ENCODE data around the gene DPP6.
"Not testable (repeated sequence)": the region's sequence is repeated elsewhere in the genome, so short reads cannot be mapped to it uniquely, and the experiment has no call there.

Gene DPP6

GRCh38 chr7:154051006-154051642 is 1.1 kb upstream of the DPP6 start:
- H3K4me2 ChIP-seq (ENCODE audit: low read length); H3K4me1 ChIP-seq; H3K79me2 ChIP-seq; H3K9me3 ChIP-seq (ENCODE audit: control insufficient read depth, low read length); H3K36me3 ChIP-seq (ENCODE audit: control insufficient read depth, insufficient read depth, low read length); H3K9ac ChIP-seq; H3K4me3 ChIP-seq (ENCODE audit: low read depth, low read length); H3K27me3 ChIP-seq (ENCODE audit: control insufficient read depth, insufficient read depth, low read length): not testable (repeated sequence)
- Histone ChIP-seq H2AFZ (peak overlapping the region; percentile 68), H3K27ac (peak overlapping the region; percentile 85)

- H3K36me3 ChIP-seq (ENCODE audit: control insufficient read depth, insufficient read depth, low read length); H3K4me1 ChIP-seq; H3K79me2 ChIP-seq; H3K9me3 ChIP-seq (ENCODE audit: control insufficient read depth, low read length); H3K4me2 ChIP-seq (ENCODE audit: low read length); H3K4me3 ChIP-seq (ENCODE audit: low read depth, low read length); H3K9ac ChIP-seq; H3K27me3 ChIP-seq (ENCODE audit: control insufficient read depth, insufficient read depth, low read length): not testable (repeated sequence)
- Histone ChIP-seq H2AFZ (peak overlapping the region; percentile 91), H3K27ac (peak overlapping the region; percentile 85)
These were observed 493 bp downstream of the DPP6 start for GRCh38 chr7:154052530-154053252.

- H3K9ac ChIP-seq; H3K4me1 ChIP-seq; H3K27me3 ChIP-seq (ENCODE audit: control insufficient read depth, insufficient read depth, low read length); H3K36me3 ChIP-seq (ENCODE audit: control insufficient read depth, insufficient read depth, low read length); H3K4me2 ChIP-seq (ENCODE audit: low read length); H3K4me3 ChIP-seq (ENCODE audit: low read depth, low read length); H3K79me2 ChIP-seq; H3K27ac ChIP-seq; H3K9me3 ChIP-seq (ENCODE audit: control insufficient read depth, low read length): not testable (repeated sequence)
- H2AFZ ChIP-seq, result peak overlapping the region; percentile 62
These were observed 1.5 kb downstream of the DPP6 start for GRCh38 chr7:154053466-154054312.

- not testable (repeated sequence) for H3K9ac ChIP-seq; H3K4me1 ChIP-seq; H3K79me2 ChIP-seq; H3K36me3 ChIP-seq (ENCODE audit: control insufficient read depth, insufficient read depth, low read length); H3K27ac ChIP-seq; H3K4me3 ChIP-seq (ENCODE audit: low read depth, low read length); H3K9me3 ChIP-seq (ENCODE audit: control insufficient read depth, low read length); H2AFZ ChIP-seq; H3K27me3 ChIP-seq (ENCODE audit: control insufficient read depth, insufficient read depth, low read length); H3K4me2 ChIP-seq (ENCODE audit: low read length)
- TF ChIP-seq CTCF (IDR thresholded peaks at IDR 0.05), result peak; percentile 20
These were observed 2.5 kb downstream of the DPP6 start for GRCh38 chr7:154054664-154055063.

GRCh38 chr7:154055491-154056106 is 3.4 kb downstream of the DPP6 start:
- H3K4me3 ChIP-seq (ENCODE audit: low read depth, low read length); H2AFZ ChIP-seq; H3K79me2 ChIP-seq; H3K36me3 ChIP-seq (ENCODE audit: control insufficient read depth, insufficient read depth, low read length); H3K9ac ChIP-seq; H3K4me1 ChIP-seq; H3K27ac ChIP-seq; H3K9me3 ChIP-seq (ENCODE audit: control insufficient read depth, low read length); H3K27me3 ChIP-seq (ENCODE audit: control insufficient read depth, insufficient read depth, low read length); H3K4me2 ChIP-seq (ENCODE audit: low read length): not testable (repeated sequence)

GRCh38 chr7:154058783-154059182 is 6.6 kb downstream of the DPP6 start:
- not testable (repeated sequence) for H3K79me2 ChIP-seq; H3K36me3 ChIP-seq (ENCODE audit: control insufficient read depth, insufficient read depth, low read length); H3K4me3 ChIP-seq (ENCODE audit: low read depth, low read length); H3K4me1 ChIP-seq; H2AFZ ChIP-seq; H3K9ac ChIP-seq; H3K27ac ChIP-seq; H3K27me3 ChIP-seq (ENCODE audit: control insufficient read depth, insufficient read depth, low read length); H3K4me2 ChIP-seq (ENCODE audit: low read length); H3K9me3 ChIP-seq (ENCODE audit: control insufficient read depth, low read length)

- H3K27me3 ChIP-seq (ENCODE audit: control insufficient read depth, insufficient read depth, low read length); H3K4me2 ChIP-seq (ENCODE audit: low read length); H3K79me2 ChIP-seq: not testable (repeated sequence)
These were observed 8.4 kb downstream of the DPP6 start for GRCh38 chr7:154060551-154060950.

More at GRCh38 chr7:154060551-154060950, 8.4 kb downstream of the DPP6 start:
- not testable (repeated sequence) for H3K4me3 ChIP-seq (ENCODE audit: low read depth, low read length); H3K9ac ChIP-seq; H3K27ac ChIP-seq; H2AFZ ChIP-seq; H3K9me3 ChIP-seq (ENCODE audit: control insufficient read depth, low read length); H3K36me3 ChIP-seq (ENCODE audit: control insufficient read depth, insufficient read depth, low read length); H3K4me1 ChIP-seq
